WERI-Rb-1 (cell line): ENCODE measurements around the gene MYO1F.
"Not testable (repeated sequence)": the region's sequence is repeated elsewhere in the genome, so short reads cannot be mapped to it uniquely, and the experiment has no call there.

ENCODE experiments used
- DNase-seq: peaks from one replicate; pipeline ENCODE4 v3.0.0-alpha.2; 2020
- H3K27ac ChIP-seq: fragments of 250-450 bp; sonication (Bioruptor Pico); 2 replicates; pipeline ENCODE4 v1.5.1; 2020; ENCODE audit warnings: mild to moderate bottlenecking, moderate library complexity
- H3K27me3 ChIP-seq: fragments of 250-450 bp; sonication (Bioruptor Pico); 2 replicates; pipeline ENCODE4 v1.5.1; 2021; ENCODE audit warnings: mild to moderate bottlenecking, low read depth, moderate library complexity; ENCODE audit not compliant: insufficient read depth, severe bottlenecking
- H3K36me3 ChIP-seq: fragments of 250-450 bp; sonication (Bioruptor Pico); 2 replicates; pipeline ENCODE4 v1.5.1; 2020; ENCODE audit warnings: mild to moderate bottlenecking, moderate library complexity
- H3K4me3 ChIP-seq: 2 replicates; pipeline ENCODE4 v1.5.1; 2011; ENCODE audit warnings: low read depth, mild to moderate bottlenecking, control low read depth, low read length
- H3K9me3 ChIP-seq: fragments of 250-450 bp; sonication (Bioruptor Pico); 2 replicates; pipeline ENCODE4 v1.5.1; 2021; ENCODE audit warnings: mild to moderate bottlenecking, moderate library complexity; ENCODE audit not compliant: severe bottlenecking
- TF ChIP-seq, protein P1 (sequence below): IDR thresholded peaks from 2 replicates; pipeline ENCODE4 v1.5.1; 2011; ENCODE audit warnings: low read depth, mild to moderate bottlenecking, control low read depth, inconsistent platforms, low read length

MYO1F gene

DNA sequence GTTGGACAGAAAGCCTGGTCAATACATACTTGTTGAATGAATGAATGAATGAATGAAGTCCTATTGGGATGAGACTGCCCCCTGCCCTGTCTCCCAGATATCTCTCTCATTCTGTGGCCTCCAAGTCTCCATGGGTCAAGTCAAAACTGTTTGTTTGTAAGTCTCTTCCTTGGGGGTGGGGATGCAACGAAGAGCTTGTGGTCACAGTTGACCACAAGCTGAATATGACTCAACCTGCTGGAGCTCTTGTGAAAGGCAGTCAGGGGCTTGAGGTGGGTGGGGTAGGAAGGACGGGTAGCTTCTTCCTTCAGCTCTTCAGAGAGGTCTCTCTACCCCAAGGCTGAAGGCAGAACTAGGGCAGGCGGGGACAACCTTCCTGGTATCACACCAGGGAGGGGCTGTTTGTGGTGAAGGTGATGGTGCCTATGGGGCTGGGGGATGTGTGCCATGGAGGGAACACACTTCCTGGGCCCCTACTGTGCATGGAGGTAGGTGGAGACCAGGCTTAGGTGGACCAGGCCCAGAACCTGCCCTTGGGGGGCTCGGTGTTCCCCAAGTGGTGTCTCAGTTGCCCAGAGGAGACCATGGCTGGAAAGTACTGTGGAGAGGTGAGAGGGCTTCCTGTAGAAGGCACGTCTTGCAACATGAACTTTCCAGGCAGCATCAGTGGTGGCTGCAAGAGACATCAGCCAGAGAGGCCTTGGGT lies 8.0 kb downstream of the MYO1F start:
- no peaks in the 10 kb centered on the region for H3K36me3 ChIP-seq
- peaks cover 10% of the 10 kb centered on the region for H3K27me3 ChIP-seq
- TF ChIP-seq, protein P1, sequence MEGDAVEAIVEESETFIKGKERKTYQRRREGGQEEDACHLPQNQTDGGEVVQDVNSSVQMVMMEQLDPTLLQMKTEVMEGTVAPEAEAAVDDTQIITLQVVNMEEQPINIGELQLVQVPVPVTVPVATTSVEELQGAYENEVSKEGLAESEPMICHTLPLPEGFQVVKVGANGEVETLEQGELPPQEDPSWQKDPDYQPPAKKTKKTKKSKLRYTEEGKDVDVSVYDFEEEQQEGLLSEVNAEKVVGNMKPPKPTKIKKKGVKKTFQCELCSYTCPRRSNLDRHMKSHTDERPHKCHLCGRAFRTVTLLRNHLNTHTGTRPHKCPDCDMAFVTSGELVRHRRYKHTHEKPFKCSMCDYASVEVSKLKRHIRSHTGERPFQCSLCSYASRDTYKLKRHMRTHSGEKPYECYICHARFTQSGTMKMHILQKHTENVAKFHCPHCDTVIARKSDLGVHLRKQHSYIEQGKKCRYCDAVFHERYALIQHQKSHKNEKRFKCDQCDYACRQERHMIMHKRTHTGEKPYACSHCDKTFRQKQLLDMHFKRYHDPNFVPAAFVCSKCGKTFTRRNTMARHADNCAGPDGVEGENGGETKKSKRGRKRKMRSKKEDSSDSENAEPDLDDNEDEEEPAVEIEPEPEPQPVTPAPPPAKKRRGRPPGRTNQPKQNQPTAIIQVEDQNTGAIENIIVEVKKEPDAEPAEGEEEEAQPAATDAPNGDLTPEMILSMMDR = no peak
- no peak for DNase-seq
- no peaks in the 10 kb centered on the region for H3K9me3 ChIP-seq
- no peak overlapping the region for H3K27ac ChIP-seq
- H3K4me3 ChIP-seq = no peak overlapping the region

DNA sequence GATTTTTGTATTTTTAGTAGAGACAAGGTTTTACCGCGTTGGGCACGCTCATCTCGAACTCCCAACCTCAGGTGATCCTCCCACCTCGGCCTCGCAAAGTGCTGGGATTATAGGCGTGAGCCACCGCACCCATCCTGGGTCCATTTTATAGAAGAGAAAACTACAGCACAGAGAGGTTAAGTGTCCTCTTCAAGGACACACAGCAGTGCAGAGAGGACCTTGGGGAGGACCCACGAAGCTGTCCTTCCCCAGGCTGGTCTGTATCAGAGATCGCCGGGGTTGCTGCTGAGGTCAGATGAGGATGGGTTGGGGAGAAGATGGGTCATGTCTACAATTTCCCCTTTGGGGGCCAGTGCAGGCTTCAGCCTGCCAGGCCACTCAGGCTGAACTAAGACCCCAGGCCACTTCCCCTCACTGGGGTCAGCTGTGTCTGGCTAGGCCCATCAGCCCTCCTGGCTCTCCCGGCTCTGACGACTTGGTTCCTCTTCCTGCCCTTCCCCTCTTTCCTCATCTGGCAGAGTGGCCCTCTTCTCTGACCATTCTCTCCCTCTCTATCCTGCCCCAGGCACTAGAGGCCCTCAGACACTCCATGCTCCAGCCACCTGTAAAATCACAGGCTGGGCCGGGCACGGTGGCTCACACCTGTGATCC lies 9.6 kb downstream of the MYO1F start:
- no peaks in the 10 kb centered on the region for H3K36me3 ChIP-seq
- DNase-seq = no peak
- no peak overlapping the region for H3K27ac ChIP-seq
- no peaks in the 10 kb centered on the region for H3K9me3 ChIP-seq
- H3K4me3 ChIP-seq = no peak overlapping the region
- TF ChIP-seq, protein P1 = no peak
- peaks cover 3% of the 10 kb centered on the region for H3K27me3 ChIP-seq

GRCh38 chr19:8566855-8567254 lies 10.4 kb downstream of the MYO1F start:
- Histone ChIP-seq H3K27me3 (no peaks in the 10 kb centered on the region), H3K27ac (no peak overlapping the region), H3K4me3 (no peak overlapping the region), H3K9me3 (no peaks in the 10 kb centered on the region), H3K36me3 (no peaks in the 10 kb centered on the region)
- DNase-seq = no peak
- TF ChIP-seq, protein P1 = no peak

DNA sequence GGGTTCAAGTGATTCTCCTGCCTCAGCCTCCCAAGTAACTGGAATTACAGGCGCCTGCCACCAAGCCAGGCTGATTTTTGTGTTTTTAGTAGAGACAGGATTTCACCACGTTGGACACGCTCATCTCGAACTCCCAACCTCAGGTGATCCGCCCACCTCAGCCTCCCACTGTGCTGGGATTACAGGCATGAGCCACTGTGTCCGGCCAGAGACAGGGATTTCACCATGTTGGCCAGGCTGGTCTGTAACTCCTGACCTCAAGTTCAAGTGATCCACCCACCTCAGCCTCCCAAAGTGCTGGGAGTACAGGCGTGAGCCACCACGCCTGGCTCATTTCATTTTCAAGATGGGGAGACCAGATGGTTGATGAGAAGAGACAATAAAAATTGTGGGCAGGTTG lies 12.4 kb downstream of the MYO1F start:
- not testable (repeated sequence) for H3K27ac ChIP-seq, H3K4me3 ChIP-seq, DNase-seq, H3K36me3 ChIP-seq, H3K9me3 ChIP-seq, H3K27me3 ChIP-seq

DNA sequence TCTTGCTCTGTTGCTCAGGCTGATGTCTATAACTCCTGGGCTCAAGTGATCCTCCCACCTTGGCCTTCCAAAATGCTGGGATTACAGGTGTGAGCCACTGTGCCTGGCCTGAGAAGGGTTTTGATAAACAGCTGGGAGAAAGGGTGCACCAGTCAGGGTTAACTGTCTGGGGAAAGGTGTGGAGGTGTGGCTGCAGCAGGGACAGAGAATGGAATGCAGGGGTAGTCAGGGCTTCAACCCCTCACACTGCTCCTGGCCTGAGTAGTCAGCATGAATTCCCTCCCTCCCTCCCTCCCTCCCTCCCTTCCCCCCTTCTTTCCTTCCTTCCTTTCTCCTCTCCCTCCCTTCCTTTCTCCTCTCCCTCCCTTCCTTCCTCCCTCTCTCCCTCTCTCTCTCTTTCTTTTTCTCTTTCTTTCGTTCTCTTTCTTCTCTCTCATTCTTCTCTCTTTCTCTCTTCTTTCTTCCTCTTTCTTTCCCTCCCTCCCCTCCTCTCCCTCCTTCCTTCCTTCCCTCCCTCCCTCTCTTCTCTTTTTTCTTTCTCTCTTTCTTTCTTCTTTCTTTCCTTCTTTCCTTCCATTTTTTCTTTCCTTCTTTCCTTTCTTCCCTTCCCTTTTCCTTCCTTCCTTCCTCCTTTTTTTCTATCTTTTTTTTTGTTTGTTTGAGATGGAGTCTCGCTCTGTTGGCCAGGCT lies 16.0 kb downstream of the MYO1F start:
- no peaks in the 10 kb centered on the region for H3K9me3 ChIP-seq
- H3K27ac ChIP-seq = no peak overlapping the region
- no peak for DNase-seq
- TF ChIP-seq, protein P1 = no peak
- H3K27me3 ChIP-seq = no peaks in the 10 kb centered on the region
- no peaks in the 10 kb centered on the region for H3K36me3 ChIP-seq
- no peak overlapping the region for H3K4me3 ChIP-seq

- no peak overlapping the region for H3K4me3 ChIP-seq
- DNase-seq = no peak
These were observed 18.9 kb downstream of the MYO1F start for GRCh38 chr19:8558325-8558724.

More at GRCh38 chr19:8558325-8558724, 18.9 kb downstream of the MYO1F start:
- Histone ChIP-seq H3K9me3 (no peaks in the 10 kb centered on the region), H3K27ac (no peak overlapping the region), H3K27me3 (no peaks in the 10 kb centered on the region), H3K36me3 (no peaks in the 10 kb centered on the region)
- TF ChIP-seq, protein P1 = no peak
